ENCODE results near the gene ZNF217. TPM values are rescaled to one million over a fixed set of nuclear protein-coding genes. Genes with fewer than 3 reads are reported as not detected.

Gene ZNF217
- total RNA-seq, 1 experiment from 2014 or later = 45.6 TPM

GRCh38 chr20:53608456-53609452 is 15.1 kb upstream of the ZNF217 start:
- Histone ChIP-seq H3K4me1 (ENCODE audit: insufficient read depth, low read length) (peaks cover 47% of the 10 kb centered on the region), H3K27me3 (ENCODE audit: low read length) (no peaks in the 10 kb centered on the region), H3K4me3 (ENCODE audit: low read length) (peak overlapping the region; percentile 25), H3K27ac (ENCODE audit: low read length) (peak overlapping the region; percentile 74), H2AFZ (ENCODE audit: low read length) (peak overlapping the region; percentile 60), H3K9me3 (ENCODE audit: low read length) (no peaks in the 10 kb centered on the region), H4K20me1 (ENCODE audit: low read length) (no peaks in the 10 kb centered on the region), H3K9ac (ENCODE audit: low read length) (peak overlapping the region; percentile 34), H3K36me3 (ENCODE audit: low read depth, low read length) (no peaks in the 10 kb centered on the region), H3F3A (ENCODE audit: low read length, unreplicated experiment) (no peaks in the 10 kb centered on the region), H3K79me2 (ENCODE audit: low read length) (no peaks in the 10 kb centered on the region), H3K9me2 (replicated peaks; ENCODE audit: low read length) (no peaks in the 10 kb centered on the region), H3K4me2 (ENCODE audit: low read length) (peak overlapping the region; percentile 78)
- intact Hi-C loops (cut with micrococcal nuclease) = no loop called here
- POLR2A ChIA-PET (ENCODE audit: unreplicated experiment) = interaction anchor here (0.5 to 1.9 kb wide), 5 partner anchors 12 to 305 kb away, joined by 3 to 22 read pairs (median 10); partner anchors contain the start of gene ZNF217
- DNase-seq (no peak), ATAC-seq (no peak)
- TF ChIP-seq, protein P1, sequence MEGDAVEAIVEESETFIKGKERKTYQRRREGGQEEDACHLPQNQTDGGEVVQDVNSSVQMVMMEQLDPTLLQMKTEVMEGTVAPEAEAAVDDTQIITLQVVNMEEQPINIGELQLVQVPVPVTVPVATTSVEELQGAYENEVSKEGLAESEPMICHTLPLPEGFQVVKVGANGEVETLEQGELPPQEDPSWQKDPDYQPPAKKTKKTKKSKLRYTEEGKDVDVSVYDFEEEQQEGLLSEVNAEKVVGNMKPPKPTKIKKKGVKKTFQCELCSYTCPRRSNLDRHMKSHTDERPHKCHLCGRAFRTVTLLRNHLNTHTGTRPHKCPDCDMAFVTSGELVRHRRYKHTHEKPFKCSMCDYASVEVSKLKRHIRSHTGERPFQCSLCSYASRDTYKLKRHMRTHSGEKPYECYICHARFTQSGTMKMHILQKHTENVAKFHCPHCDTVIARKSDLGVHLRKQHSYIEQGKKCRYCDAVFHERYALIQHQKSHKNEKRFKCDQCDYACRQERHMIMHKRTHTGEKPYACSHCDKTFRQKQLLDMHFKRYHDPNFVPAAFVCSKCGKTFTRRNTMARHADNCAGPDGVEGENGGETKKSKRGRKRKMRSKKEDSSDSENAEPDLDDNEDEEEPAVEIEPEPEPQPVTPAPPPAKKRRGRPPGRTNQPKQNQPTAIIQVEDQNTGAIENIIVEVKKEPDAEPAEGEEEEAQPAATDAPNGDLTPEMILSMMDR (conservative IDR thresholded peaks at IDR 0.05; ENCODE audit: low read depth, low read length) = no peak
- TF ChIP-seq EZH2phosphoT487 (IDR thresholded peaks at IDR 0.05; ENCODE audit: borderline replicate concordance, low read length) = no peak
- no peak for TF ChIP-seq EZH2 (IDR thresholded peaks at IDR 0.05; ENCODE audit: low read length, unreplicated experiment)
- no TSS peak for BruUV-seq (replicated peaks)
- CTCF ChIA-PET = interaction anchor here (0.8 kb wide), 1 partner anchor 12 kb away, joined by 12 read pairs; no protein-coding TSS in a partner anchor

- Histone ChIP-seq H2AFZ (ENCODE audit: low read length) (no peak overlapping the region), H3K27me3 (ENCODE audit: low read length) (no peaks in the 10 kb centered on the region), H3K9me3 (ENCODE audit: low read length) (no peaks in the 10 kb centered on the region), H3K79me2 (ENCODE audit: low read length) (no peaks in the 10 kb centered on the region), H3K9me2 (replicated peaks; ENCODE audit: low read length) (no peaks in the 10 kb centered on the region), H3K9ac (ENCODE audit: low read length) (no peak overlapping the region), H3F3A (ENCODE audit: low read length, unreplicated experiment) (no peaks in the 10 kb centered on the region), H3K36me3 (ENCODE audit: low read depth, low read length) (no peaks in the 10 kb centered on the region), H3K4me3 (ENCODE audit: low read length) (no peak overlapping the region), H3K4me1 (ENCODE audit: insufficient read depth, low read length) (peaks cover 41% of the 10 kb centered on the region), H3K27ac (ENCODE audit: low read length) (no peak overlapping the region), H4K20me1 (ENCODE audit: low read length) (no peaks in the 10 kb centered on the region), H3K4me2 (ENCODE audit: low read length) (no peak overlapping the region)
- CTCF ChIA-PET = no interaction called here
- intact Hi-C loops (cut with micrococcal nuclease) = no loop called here
- POLR2A ChIA-PET (ENCODE audit: unreplicated experiment) = no interaction called here
- TF ChIP-seq, protein P1 (conservative IDR thresholded peaks at IDR 0.05; ENCODE audit: low read depth, low read length) = no peak
- no peak for TF ChIP-seq EZH2phosphoT487 (IDR thresholded peaks at IDR 0.05; ENCODE audit: borderline replicate concordance, low read length)
- no peak for DNase-seq
- no TSS peak for BruUV-seq (replicated peaks)
- ATAC-seq = no peak
These were observed 14.4 kb upstream of the ZNF217 start for GRCh38 chr20:53608071-53608455.

All from PC-3 (cell line).